Motor neuron (in vitro differentiated cells): ENCODE data around the gene CELSR3. TPM values are rescaled to one million over a fixed set of nuclear protein-coding genes. Genes with fewer than 3 reads are reported as not detected.

Source experiments
- ATAC-seq, 8 experiments: fragments of 200-7000 bp; cut with Tn5 transposase; replicated peaks in 6 of 8; 2 replicates each; pipeline ENCODE4 v1.8.0; 2021; ENCODE audit warnings: mild to moderate bottlenecking in 8 of 8, moderate library complexity in 8 of 8
- H3K27ac ChIP-seq, 2 donors: fragments of 250-450 bp; sonication (Bioruptor Pico); 2 replicates each; pipeline ENCODE4 v1.9.0; 2021; ENCODE audit warnings: antibody characterized with exemption in 2 of 2, mild to moderate bottlenecking in 2 of 2, moderate library complexity in 1 of 2
- H3K4me1 ChIP-seq, 2 donors: fragments of 250-450 bp; sonication (Bioruptor Pico); replicated peaks in 1 of 2; 2 replicates each; pipeline ENCODE4 v1.6.1; 2021; ENCODE audit warnings: antibody characterized with exemption in 2 of 2, mild to moderate bottlenecking in 2 of 2, moderate library complexity in 1 of 2
- H3K4me3 ChIP-seq, 5 donors: fragments of 250-450 bp; sonication (Bioruptor Pico); 2 replicates each; pipeline ENCODE4 v1.9.0; 2021; ENCODE audit warnings: antibody characterized with exemption in 5 of 5, mild to moderate bottlenecking in 5 of 5, moderate library complexity in 4 of 5
- WGBS, 10 experiments: fragments of 450-650 bp; shearing (Covaris generic); methylation state at CpG; one replicate each; pipeline ENCODE4 v1.0.0; 2022; 5-methylcytosine and 5-hydroxymethylcytosine counted together
- in situ Hi-C, 9 experiments: fragments of 400-800 bp; cut with MboI; loops; one replicate each; pipeline ENCODE4 v1.15.0; 2021; ENCODE audit warnings: low sequenced_read_pairs in 9 of 9, low pct_unique_long_range_greater_than_20kb in 2 of 9; ENCODE audit not compliant: unreplicated experiment in 9 of 9
- total RNA-seq, 8 experiments: library from RNA; unstranded; fragments of 300-600 nt; gene quantifications; 2 replicates each; pipeline versions ENCODE4 v1.2.3 to v1.2.4, GENCODE V29; 2022

CELSR3 gene
- total RNA-seq, 8 experiments from 2014 or later: 0.97 to 53.4 (median 23.0) TPM

DNA sequence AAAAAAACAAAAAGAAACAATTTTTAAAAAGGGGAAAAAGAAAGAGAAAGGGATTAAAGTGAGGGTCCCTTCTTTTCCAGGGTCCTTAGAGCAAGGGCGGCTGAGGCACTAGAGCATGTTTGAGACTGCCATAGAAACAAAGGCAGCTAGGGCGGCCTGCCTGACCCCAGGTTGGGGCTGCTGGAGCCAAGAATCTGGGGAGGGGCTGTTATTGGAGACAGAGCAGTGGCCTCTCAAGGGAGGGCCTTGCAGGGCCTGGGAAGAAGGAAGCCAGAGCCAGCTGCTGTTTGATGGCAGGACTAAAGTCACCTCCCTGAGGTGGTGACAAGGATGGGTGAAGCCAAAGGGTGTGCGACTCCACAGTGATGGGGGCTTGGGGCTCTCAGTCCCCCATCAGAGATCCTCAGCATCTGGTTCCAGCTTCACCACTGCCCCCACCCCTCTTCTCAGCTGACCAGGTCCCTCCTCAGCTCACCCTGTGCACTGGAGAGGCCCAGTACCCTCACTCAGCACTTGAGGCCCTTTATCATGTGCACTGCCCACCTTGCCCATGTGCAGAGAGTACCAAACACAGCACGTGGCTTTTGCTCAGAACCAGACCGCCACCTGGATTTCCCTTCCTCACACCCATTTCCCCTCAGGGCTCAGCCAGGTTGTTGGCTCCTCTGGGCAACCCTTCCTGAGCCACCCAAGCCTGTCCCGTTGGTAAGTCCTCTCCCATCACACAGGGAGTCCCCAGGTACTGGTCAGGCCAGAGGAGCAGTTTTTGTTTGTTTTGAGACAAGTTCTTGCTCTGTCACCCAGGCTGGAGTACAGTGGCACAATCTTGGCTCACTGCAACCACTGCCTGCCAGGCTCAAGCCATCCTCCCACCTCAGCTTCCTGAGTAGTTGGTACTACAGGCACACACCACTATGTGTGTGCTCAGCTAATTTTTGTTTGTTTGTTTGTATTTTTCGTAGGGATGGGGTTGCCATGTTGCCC, 42.9 kb downstream of the CELSR3 start:
- in situ Hi-C loops: no loop called here
- 57 to 100% (median 85%) methylated on average over 2 to 6 of the region's 7 CpGs; no CpG with 5 or more reads in 1 of the 10 experiments for WGBS, 10 experiments
- Histone ChIP-seq H3K4me1 (no peaks in the 10 kb centered on the region), H3K27ac (no peak overlapping the region), H3K4me3 (no peak overlapping the region)
- ATAC-seq: no peak

GRCh38 chr3:48617559-48617958, 45.1 kb downstream of the CELSR3 start:
- in situ Hi-C loops: no loop called here
- ATAC-seq: no peak
- Histone ChIP-seq H3K4me3 (no peak overlapping the region), H3K27ac (no peak overlapping the region), H3K4me1 (no peaks in the 10 kb centered on the region)
- 78 to 100% (median 96%) methylated on average over 1 to 4 of the region's 4 CpGs; no CpG with 5 or more reads in 1 of the 10 experiments for WGBS, 10 experiments

GRCh38 chr3:48614044-48614443, 48.6 kb downstream of the CELSR3 start:
- in situ Hi-C loops: no loop called here
- WGBS, 10 experiments: 16 to 100% (median 92%) methylated on average over 1 to 3 of the region's 3 CpGs; no CpG with 5 or more reads in 1 of the 10 experiments
- ATAC-seq: no peak
- H3K4me1 ChIP-seq: peaks cover 2% of the 10 kb centered on the region in 2 donors
- no peak overlapping the region for H3K4me3 ChIP-seq
- H3K27ac ChIP-seq: no peak overlapping the region

DNA sequence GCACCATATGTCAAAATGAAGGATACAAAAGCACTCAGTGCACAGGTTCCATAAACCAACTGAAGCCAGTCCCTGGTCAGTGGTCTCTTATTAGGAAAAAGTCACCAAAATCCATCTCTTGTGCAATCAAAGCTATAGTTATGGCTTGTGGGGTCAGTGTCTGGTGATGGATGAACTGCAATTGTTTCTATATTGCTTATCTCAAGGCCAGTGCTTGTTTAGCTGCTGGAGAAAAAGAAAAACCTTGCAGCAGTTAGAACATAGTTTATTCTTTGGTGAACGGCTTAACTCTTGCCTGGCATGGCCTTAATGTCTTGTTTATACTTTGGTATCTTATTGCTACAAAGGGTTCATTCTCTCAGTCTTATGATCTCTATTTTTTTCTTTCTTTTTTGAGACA, 50.4 kb downstream of the CELSR3 start:
- Histone ChIP-seq H3K27ac (no peak overlapping the region), H3K4me3 (no peak overlapping the region), H3K4me1 (peaks cover 6 to 8% of the 10 kb centered on the region in 2 donors)
- ATAC-seq: no peak
- 43 to 100% (median 67%) methylated on average over 1 of the region's 1 CpG; no CpG with 5 or more reads in 3 of the 10 experiments for WGBS, 10 experiments
- in situ Hi-C loops: no loop called here

- in situ Hi-C loops: no loop called here
- peak; percentile 97 to 99 (median 98) for ATAC-seq
Measured at GRCh38 chr3:48609088-48610005, 53.3 kb downstream of the CELSR3 start, which contains the start of gene UQCRC1. TSS of gene UQCRC1 (minus strand) at chr3:48609646. CDS start at chr3:48609620, 26 bp downstream.

DNA sequence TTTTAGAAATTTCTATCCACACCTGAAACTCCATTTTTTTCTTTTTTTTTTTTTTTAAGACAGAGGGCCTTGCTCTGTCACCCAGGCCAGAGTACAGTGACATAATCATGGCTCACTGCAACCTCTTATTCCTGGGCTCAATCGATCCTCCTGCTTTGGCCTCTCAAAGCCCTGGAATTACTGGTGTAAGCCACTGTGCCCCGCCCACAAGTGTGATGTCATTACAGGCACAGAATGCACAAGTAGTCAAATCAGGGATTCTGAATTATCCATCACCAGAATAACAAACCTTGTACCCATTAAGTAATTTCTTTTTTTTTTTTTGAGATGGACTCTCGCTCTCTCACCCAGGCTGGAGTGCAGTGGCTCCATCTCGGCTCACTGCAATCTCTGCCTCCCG, 55.2 kb downstream of the CELSR3 start:
- Histone ChIP-seq H3K4me1 (peaks cover 6 to 8% of the 10 kb centered on the region in 2 donors), H3K27ac (no peak overlapping the region), H3K4me3 (no peak overlapping the region)
- WGBS, 10 experiments: 80 to 100% (median 94%) methylated on average over 1 to 3 of the region's 5 CpGs; no CpG with 5 or more reads in 1 of the 10 experiments
- ATAC-seq: no peak
- in situ Hi-C loops: no loop called here

More at GRCh38 chr3:48609088-48610005, 53.3 kb downstream of the CELSR3 start, which contains the start of gene UQCRC1:
- Histone ChIP-seq H3K4me1 (peaks cover 6 to 8% of the 10 kb centered on the region in 2 donors), H3K4me3 (peak within 1 kb of the TSS; percentile 63 to 98 (median 82)), H3K27ac (peak within 1 kb of the TSS; percentile 73 to 88)
- 0 to 4% (median 0%) methylated on average over 1 to 20 of the region's 86 CpGs; no CpG with 5 or more reads in 4 of the 10 experiments for WGBS, 10 experiments

GRCh38 chr3:48601622-48601994, 61.1 kb downstream of the CELSR3 start:
- 40 to 100% (median 75%) methylated on average over 1 to 2 of the region's 2 CpGs; no CpG with 5 or more reads in 6 of the 10 experiments for WGBS, 10 experiments

DNA sequence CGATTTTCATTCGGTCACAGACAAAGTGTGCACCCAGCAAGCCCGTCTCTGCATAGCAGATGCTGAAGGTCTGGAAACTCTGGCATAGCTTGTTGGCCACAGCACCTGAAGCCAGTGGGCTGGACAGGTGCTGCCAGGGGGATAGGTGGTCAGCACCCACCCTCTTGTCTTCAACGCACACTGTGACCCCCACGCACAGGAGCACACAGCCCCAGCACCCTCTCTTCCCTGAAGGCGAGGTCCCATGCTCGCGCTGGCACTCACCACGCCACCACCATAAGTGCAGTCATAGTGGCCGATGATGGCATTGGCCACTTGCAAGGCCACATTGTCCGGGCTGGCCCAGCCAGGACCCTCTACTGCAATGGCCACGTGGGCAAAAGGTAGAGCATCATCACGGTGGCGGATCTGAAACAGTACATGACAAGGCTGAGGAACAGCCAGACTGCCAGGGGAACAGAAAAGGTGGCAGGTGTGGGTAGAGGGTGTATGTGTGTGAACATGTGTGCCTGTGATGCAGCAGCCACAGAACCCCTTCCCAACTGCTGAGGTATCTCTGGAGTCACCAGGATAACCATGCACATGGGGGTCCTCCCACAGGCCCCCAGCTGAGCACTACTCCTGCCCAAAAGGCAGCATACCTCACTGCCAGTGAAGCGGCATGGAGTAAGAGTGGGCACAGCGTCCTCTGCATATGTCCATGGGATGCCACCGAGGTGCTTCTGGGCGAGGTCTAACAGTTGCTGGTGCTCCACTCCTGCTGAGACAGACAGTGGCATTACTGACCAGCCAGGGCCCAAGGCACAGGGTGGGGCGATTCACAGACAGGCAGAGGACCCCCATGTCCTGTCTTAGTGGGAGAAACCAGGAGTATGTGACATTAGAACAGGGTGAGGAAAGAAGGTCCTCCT, 61.7 kb downstream of the CELSR3 start:
- WGBS, 10 experiments: 71 to 100% (median 98%) methylated on average over 1 to 9 of the region's 19 CpGs; no CpG with 5 or more reads in 3 of the 10 experiments
- no peak for ATAC-seq
- H3K4me3 ChIP-seq: no peak overlapping the region
- H3K27ac ChIP-seq: no peak overlapping the region
- H3K4me1 ChIP-seq: peaks cover 3 to 7% of the 10 kb centered on the region in 2 donors
- in situ Hi-C loops: no loop called here

More at GRCh38 chr3:48601622-48601994, 61.1 kb downstream of the CELSR3 start:
- Histone ChIP-seq H3K4me3 (no peak overlapping the region), H3K4me1 (peaks cover 0 to under 1% of the 10 kb centered on the region in 2 donors), H3K27ac (no peak overlapping the region)
- no peak for ATAC-seq
- in situ Hi-C loops: no loop called here

DNA sequence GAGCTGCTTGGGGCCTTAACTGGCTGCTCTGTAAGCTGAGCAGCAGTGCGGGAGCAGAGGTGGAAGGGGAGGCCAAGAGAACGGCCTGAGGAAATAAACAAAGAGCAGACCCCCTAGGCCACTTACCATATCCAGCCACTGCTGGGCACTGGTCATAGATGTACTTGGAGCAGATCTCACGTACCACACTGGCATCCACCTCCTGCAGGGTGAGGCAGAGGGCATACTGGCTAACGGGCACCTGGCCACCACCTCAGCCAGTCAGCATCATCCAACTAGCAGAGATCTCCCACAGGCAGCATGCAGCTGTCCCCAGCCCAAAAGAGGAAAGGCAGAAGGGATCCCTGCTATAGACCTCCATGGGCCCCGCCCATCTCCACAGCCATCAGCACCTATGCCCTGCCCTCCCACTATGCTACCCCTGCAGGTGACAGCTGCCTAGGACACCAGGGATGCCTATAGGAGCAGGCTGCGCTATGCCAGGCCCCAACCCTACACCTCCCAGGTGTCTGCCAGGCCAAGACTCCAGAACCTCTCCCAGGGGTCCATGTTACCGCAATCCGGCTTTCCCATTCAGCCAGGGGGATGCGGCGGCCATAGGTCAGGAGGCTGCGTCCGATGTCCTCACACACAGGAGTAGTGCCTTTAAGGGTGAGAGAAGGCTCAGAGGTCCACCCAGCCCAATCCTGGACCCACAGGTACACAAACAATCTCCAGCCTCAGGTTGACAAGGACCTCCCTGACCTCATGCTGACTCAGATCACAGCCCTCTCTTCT, 63.0 kb downstream of the CELSR3 start:
- ATAC-seq: no peak
- in situ Hi-C loops: no loop called here
- peaks cover 14% of the 10 kb centered on the region in 2 donors for H3K4me1 ChIP-seq
- 80 to 100% (median 88%) methylated on average over 1 to 5 of the region's 12 CpGs; no CpG with 5 or more reads in 5 of the 10 experiments for WGBS, 10 experiments
- no peak overlapping the region for H3K4me3 ChIP-seq
- no peak overlapping the region for H3K27ac ChIP-seq

- H3K27ac ChIP-seq: no peak overlapping the region
- H3K4me3 ChIP-seq: no peak overlapping the region
- peaks cover 14% of the 10 kb centered on the region in 2 donors for H3K4me1 ChIP-seq
- ATAC-seq: no peak
- 40 to 100% (median 96%) methylated on average over 1 to 4 of the region's 11 CpGs; no CpG with 5 or more reads in 7 of the 10 experiments for WGBS, 10 experiments
- in situ Hi-C loops: no loop called here
Measured at GRCh38 chr3:48599077-48599501, 63.6 kb downstream of the CELSR3 start.

DNA sequence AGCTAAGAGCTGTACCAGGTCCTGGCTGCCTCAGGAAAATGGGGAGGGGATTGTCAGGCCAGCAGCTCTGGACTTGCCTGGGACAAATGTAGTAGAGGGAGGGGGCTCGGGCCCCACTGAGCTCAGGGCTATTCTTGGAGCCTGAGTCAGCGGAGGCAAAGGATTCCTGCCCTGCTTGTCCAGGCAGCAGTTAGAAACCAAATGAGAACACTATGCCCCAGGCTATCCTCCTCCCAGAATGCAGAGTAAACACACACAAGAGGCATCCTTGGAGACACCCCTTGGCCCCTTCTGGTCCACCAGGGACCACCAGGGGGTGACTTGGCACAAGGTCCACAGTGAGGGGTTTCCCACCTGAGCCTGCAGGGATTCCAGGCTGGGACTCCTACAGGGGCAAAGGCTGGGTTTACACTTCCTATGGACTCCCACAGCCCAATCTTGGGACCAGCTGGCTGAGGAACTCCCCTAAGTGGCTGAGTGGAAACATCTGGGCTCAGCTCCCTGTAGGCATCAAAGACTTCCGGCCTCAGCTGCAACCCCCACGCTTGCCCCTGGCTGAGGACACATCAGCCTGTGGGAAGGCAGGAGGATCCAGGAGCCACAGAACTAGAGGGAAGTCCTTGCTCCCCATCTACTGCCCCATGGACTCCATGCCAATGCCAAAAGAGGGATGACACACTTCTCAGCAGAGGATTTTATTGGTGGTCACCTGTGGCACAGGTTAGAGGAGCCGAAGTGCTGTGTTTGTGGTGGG, 64.2 kb downstream of the CELSR3 start:
- in situ Hi-C loops: no loop called here
- peak; percentile 55 to 86 (median 70) for ATAC-seq
- Histone ChIP-seq H3K4me1 (peaks cover 14% of the 10 kb centered on the region in 2 donors), H3K27ac (no peak overlapping the region), H3K4me3 (no peak overlapping the region)
- WGBS, 10 experiments: 0 to 95% (median 56%) methylated on average over 1 to 3 of the region's 5 CpGs; no CpG with 5 or more reads in 4 of the 10 experiments
